RKO (cell line): Measurements from ENCODE around the gene PPP6R2.
"Not testable (repeated sequence)": the region's sequence is repeated elsewhere in the genome, so short reads cannot be mapped to it uniquely, and the experiment has no call there.

Experiments used
- DNase-seq: peaks from one replicate; pipeline ENCODE4 v3.0.0-alpha.2; 2016; ENCODE audit warnings: low spot score

PPP6R2 gene

DNA sequence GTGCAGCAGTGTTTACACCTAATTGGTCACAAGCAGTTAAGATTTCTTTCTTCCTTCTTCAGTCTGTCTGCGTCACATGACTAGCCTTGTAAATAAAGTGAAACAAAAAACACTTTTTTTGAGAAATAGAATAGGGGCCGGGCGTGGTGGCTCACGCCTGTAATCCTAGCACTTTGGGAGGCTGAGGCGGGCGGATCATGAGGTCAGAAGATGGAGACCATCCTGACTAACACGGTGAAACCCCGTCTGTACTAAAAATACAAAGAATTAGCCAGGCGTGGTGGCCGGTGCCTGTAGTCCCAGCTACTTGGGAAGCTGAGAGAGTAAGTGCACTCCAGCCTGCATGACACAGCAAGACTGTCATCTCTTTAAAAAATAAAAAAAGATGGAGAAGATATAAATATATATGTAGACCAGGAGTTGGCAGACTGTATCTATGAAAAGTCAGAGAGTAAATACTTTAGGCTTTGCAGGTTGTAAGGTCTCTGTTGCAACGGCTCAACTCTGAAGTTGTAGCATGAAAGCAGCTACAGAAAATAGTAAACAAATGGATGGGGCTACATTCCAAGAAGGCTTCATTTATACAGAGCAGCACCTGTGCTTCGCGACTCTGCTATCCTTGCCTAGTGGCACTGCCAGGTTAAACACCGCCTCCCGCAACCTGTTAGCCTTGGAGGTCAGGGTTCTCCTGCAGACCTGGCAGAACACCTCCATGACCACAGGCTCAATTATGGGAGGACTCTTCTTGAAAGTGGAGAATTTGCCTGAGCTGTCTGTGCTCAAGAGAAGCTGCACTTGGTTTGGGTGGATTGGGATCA is 55.9 kb downstream of the PPP6R2 start:
- no peak for DNase-seq

DNA sequence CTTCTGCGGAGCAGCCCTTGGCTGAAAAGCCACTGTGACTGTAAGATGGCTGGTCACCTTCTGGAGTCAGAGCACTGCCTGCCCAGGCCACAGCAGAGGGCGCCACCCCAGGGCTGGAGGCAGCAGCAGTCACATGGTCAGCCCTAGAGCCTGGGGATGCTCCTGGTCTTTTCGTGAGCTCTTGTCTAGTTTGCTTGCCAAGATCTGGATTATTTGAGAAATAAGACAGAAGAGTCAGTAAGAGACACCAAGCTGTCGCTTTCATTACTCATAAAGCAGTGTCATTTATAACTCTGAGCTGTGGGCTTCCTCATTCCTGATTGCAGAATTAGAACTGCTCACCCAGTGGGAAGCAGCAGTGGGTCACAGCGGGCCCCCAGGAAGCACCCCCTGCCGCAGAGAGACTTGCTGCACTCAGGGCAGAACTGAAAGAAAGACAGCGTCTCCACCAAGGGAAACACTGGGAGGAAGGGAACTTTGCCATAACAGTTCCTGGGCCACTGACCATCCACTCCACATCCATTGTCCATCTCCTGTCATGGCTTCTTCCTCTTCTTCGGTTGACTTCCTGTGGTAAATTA is 56.7 kb downstream of the PPP6R2 start:
- DNase-seq: peak; percentile 52

DNA sequence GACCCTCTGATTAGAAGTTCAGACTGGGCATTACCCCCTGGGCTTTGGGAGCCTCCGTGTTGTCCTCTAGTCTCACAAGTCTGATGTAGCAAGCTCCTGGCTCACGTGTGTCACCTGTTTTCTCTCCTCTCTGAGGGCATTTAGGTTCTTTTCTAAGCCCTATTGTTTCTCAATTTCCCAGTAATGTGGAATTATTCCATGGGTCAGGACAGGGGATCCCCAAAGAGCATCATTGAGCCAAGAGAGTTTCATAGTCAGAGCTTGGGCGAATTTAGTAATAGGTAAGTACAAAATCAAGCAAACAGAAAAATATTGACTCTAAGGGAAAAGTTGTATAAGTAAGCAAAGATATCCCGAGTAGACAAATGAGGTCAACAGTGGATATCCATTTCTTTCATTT is 57.3 kb downstream of the PPP6R2 start:
- no peak for DNase-seq

DNA sequence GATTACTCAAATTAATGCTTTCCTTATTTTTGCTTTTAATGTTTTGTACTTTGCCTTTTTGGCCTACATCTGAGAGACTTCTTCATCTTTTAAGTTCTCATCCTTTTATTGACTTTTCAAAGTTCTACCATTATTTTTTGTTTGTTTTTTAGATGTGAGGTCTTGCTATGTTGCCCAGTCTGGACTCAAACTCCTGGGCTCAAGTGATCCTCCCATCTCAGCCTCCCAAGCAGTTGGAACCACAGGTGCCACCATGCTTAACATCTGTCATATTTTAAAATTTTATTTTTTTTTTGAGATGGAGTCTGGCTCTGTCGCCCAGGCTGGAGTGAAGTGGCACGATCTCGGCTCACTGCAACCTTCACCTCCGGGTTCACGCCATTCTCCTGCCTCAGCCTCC is 57.8 kb downstream of the PPP6R2 start:
- no peak for DNase-seq

GRCh38 chr22:50401907-50402306 is 58.8 kb downstream of the PPP6R2 start:
- DNase-seq: no peak

DNA sequence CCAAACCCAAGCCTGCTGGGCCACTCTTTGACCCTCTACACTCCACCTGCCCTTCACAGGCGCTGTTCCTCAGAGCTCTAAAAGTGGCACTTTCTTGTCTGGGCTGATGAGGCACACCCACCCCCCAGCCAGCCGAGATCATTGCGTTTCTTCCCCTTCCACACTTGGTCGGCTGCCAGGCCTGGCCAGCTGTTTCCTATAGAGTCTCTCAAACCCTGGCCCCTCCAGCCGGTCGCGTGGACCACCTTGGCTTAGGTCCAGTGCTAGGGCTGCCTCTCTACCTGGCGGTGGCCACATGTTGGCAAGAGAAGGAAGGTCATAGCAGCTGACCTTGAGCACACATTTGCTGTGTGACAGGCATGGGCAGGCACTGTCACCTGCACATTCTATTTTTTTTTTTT is 60.6 kb downstream of the PPP6R2 start:
- no peak for DNase-seq

DNA sequence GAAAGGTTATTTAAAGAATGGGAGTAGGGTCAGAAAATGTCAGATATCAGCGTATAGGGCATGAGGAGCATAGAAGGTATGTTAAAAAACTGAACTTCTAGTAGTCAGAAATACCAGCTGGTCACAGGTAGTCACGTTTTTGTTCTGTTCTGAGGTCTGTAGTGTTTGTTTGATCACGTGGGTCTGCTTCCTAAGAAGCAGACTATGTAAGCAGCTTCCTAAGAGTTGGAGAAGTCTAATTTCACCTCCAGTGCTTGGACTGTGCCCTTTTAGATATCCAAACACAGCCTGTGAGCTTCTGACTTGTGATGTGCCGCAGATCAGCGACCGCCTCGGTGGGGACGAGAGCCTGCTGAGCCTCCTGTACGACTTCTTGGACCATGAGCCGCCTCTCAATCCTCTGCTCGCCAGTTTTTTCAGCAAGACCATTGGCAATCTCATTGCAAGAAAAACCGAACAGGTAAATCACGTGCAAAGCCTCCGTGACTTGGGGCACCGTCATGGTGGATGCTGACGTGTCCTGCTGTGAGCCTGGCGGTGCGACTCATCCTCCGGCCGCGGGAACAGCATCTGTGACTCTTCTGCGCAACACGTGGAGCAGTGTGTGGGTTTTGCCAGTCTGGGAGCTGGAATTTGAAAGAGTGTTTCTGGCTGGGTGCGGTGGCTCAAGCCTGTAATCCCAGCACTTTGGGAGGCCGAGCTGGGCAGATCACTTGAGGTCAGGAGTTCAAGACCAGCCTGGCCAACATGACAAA is 63.5 kb downstream of the PPP6R2 start:
- DNase-seq: no peak

- no peak for DNase-seq
Measured at GRCh38 chr22:50408311-50408710, 65.2 kb downstream of the PPP6R2 start.

GRCh38 chr22:50408954-50409353 is 65.8 kb downstream of the PPP6R2 start:
- DNase-seq: not testable (repeated sequence)

GRCh38 chr22:50414476-50415248 is 71.5 kb downstream of the PPP6R2 start:
- DNase-seq: no peak

DNA sequence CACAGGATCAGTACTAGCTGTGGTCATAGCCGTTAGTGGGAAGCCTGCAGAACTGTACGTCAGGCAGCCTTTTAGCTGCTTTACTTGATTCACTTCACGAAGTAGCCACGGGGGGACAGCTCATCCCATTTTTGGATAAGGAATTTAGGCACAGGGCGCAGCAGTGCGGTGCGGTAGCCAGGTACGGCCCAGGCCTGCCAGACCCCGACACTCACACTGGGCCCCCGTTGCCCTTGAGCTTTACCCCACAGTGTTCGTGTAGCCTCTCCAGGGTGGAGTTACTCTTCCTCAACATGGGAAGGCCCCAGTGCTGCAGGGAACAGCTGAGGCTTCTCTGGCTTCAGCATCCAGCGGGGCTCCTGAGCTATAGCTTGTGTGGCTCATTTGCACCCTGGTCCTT is 72.3 kb downstream of the PPP6R2 start:
- no peak for DNase-seq

GRCh38 chr22:50416996-50417395 is 73.9 kb downstream of the PPP6R2 start:
- no peak for DNase-seq

DNA sequence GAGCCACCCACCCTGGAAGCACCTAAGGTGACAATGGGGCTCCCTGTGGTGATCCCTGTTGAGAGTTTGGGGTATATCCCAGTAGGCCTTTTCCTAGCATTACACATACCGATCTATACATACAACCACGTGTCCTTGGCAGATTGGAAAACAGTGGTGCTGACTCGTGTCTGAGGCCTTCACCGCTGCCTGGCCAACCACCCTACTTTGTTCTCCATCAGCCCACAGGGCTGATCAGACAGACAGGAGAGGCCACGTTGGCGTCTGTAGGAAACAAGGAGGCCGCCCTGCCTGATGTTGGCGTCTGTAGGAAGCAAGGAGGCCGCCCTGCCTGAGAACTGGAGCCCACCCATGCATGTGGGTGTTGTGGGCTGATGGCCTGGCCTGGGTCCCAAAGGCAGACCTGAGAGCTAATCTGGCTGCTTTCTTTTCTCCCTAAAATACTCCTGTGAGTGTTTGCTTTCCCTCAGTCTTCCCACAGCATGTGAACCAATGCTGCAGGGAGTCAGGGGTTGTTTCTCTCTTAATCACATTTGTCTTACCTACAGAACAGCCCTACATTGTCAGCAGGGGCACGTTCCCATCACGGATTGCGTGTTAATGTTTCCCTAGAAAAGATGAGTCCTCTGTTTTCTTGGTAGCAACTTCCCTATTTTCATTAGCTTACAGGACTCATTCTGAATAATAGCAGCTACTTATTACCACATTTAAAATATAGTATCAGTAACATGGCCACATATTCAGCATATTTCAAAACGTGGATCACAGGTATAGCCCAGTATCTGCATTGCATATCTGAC is 74.5 kb downstream of the PPP6R2 start:
- DNase-seq: no peak

- DNase-seq: no peak
Measured at GRCh38 chr22:50418624-50419023, 75.5 kb downstream of the PPP6R2 start.

DNA sequence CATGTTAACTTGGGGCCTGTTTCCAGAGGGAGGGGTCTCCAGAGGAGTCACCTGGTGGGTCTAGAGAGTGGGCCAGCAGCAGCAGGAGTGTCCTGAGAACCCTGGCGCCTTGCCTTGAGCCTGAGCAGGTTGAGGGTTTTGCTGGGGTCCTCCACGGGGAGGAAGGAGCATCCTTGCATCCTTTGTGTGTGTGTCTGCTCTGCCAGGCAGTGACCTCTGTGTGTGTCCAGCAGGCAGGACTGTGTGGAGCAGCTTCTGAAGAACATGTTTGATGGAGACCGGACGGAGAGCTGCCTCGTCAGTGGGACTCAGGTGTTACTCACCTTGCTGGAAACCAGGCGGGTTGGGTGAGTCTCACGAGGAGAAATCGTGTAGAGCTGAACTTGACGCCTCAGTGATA is 76.0 kb downstream of the PPP6R2 start:
- no peak for DNase-seq

DNA sequence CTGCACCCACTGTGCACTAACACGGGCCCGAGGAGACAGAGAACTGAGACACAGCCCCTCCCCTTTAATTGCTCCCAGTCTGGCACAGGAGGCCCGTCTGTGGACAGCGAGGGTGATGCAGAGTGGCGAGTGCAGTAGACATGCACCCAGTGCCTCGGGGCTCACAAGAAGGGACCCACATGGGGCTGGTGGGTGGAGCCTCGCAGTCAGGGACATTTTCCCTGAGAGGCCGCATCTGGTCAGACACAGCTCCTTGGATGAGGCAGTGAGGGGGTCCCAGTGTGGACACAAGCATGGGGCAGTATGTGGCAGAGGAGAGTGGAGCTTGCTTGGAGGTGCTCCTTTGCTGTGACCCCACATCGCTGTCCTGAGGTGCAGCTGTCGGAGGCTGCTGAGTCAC is 76.9 kb downstream of the PPP6R2 start:
- DNase-seq: no peak

DNA sequence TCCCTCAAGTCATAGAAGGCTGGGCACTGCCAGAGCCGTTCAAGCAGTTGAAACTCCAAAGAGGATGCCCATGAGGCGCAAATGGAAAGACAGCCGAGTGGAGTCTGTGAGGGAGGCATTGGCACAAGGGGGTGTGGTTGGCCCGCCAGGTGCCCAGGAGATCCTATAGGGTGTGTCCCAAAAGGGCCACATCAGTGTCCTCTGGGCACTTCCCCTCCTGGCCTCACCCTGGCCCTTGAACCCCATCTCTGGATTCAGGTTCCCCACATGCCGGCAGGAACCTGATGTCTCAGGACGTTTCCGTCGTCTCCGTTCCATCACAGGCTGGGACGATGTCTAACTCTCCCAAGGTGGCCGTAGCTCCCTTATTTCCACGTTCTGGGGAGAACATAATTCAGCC is 77.5 kb downstream of the PPP6R2 start:
- DNase-seq: no peak

- no peak for DNase-seq
Measured at GRCh38 chr22:50422046-50422445, 78.9 kb downstream of the PPP6R2 start.

GRCh38 chr22:50422961-50423815 is 80.1 kb downstream of the PPP6R2 start:
- no peak for DNase-seq

DNA sequence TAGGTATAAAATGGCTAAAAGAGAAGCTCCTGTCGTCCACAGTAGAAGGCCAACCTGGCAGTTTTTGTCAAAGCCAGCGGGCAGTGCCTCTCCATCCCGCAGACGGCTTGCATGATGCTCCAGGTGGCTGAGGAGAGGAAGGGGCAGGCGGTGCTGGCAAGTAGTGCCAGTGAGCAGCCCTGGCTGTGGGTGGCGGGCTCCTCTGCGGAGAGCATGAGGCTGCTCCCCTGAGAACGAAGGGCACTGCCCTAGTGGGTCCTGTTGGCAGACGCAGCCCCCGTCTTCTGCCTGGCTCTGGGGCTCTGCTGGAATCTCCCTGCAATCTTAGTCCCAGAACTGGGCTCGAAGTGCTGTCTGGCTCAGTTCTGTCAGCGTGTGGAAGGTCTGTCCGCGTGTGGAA is 80.8 kb downstream of the PPP6R2 start:
- no peak for DNase-seq
